ENCODE measurements around the gene ZNF41.

ZNF41 gene

GRCh38 chrX:47489507-47490275, 6.7 kb upstream of the ZNF41 start:
- no CpG with 5 or more reads among the region's 6 CpGs for WGBS (ENCODE audit: insufficient coverage, insufficient read length)
- H3K4me1 ChIP-seq (ENCODE audit: control insufficient read depth, insufficient read depth, low read length) = no peaks in the 10 kb centered on the region
- no peaks in the 10 kb centered on the region for H3K36me3 ChIP-seq (ENCODE audit: control insufficient read depth, insufficient read depth, low read length)
- H3K27me3 ChIP-seq (ENCODE audit: control insufficient read depth, insufficient read depth, low read length) = no peaks in the 10 kb centered on the region
- no peak overlapping the region for H3K27ac ChIP-seq (ENCODE audit: low read length)
- no peak overlapping the region for H3K4me3 ChIP-seq (ENCODE audit: low read length)
- H3K9me3 ChIP-seq (ENCODE audit: control insufficient read depth, insufficient read depth, low read length) = no peaks in the 10 kb centered on the region
- DNase-seq (ENCODE audit: low read depth, low spot score) = no peak

GRCh38 chrX:47484885-47485284, 1.9 kb upstream of the ZNF41 start:
- H3K9me3 ChIP-seq (ENCODE audit: control insufficient read depth, insufficient read depth, low read length) = no peaks in the 10 kb centered on the region
- H3K27ac ChIP-seq (ENCODE audit: low read length) = no peak overlapping the region
- H3K27me3 ChIP-seq (ENCODE audit: control insufficient read depth, insufficient read depth, low read length) = no peaks in the 10 kb centered on the region
- H3K36me3 ChIP-seq (ENCODE audit: control insufficient read depth, insufficient read depth, low read length) = no peaks in the 10 kb centered on the region
- H3K4me1 ChIP-seq (ENCODE audit: control insufficient read depth, insufficient read depth, low read length) = no peaks in the 10 kb centered on the region
- WGBS (ENCODE audit: insufficient coverage, insufficient read length) = no CpG with 5 or more reads among the region's 2 CpGs
- DNase-seq (ENCODE audit: low read depth, low spot score) = no peak
- no peak overlapping the region for H3K4me3 ChIP-seq (ENCODE audit: low read length)

DNA sequence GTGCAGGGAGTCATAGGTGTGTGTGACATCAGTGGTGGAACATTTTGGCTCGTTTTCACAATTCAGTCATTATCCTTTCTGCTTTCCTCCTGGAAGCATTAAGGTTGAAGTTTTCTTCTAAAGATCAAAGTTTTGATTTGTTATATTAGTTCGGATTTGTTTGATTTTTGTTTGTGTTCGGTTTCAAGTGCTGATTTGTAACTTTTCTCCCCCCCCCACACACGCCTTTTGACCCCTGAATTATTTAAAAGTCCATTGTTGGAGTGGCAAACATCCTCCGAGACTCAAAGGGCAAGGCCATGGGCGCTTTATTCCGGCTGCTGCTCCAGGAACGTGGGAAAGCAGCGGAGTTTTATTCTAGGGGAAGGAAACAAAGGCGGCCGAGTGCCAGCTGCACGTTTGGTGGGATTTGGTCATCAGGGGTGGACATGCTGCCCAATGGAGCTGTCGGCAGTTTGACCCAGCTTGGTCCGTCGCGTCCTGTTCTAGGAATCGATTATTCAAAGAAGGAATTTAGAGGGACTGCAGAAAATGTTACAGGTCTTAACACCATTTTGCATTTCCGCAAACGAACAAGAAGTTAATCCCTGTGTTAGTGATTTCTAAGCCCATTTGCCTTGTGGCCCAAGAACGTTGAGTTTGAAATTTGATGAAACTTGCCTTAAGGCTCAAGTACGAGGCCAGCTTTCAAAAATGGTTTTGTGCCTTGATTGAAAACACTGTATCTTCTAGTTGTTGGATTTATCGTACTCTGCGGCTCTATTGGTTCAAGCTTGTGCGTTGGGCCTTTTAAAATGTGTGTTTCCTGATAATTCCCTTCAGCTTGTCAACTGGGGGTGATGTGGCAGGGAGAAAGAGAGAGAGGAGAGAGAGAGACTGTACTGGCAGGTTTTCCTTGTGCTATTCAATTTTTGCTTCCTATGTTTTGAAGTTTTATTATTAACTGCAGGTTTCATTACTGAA, 565 bp upstream of the ZNF41 start:
- Histone ChIP-seq H3K9me3 (ENCODE audit: control insufficient read depth, insufficient read depth, low read length) (no peaks in the 10 kb centered on the region), H3K27ac (ENCODE audit: low read length) (no peak overlapping the region), H3K36me3 (ENCODE audit: control insufficient read depth, insufficient read depth, low read length) (no peaks in the 10 kb centered on the region), H3K4me3 (ENCODE audit: low read length) (peak overlapping the region; percentile 72; the same call in 1 of the 2 replicates), H3K27me3 (ENCODE audit: control insufficient read depth, insufficient read depth, low read length) (no peaks in the 10 kb centered on the region), H3K4me1 (ENCODE audit: control insufficient read depth, insufficient read depth, low read length) (no peaks in the 10 kb centered on the region)
- no peak for DNase-seq (ENCODE audit: low read depth, low spot score)
- WGBS (ENCODE audit: insufficient coverage, insufficient read length) = no CpG with 5 or more reads among the region's 24 CpGs

DNA sequence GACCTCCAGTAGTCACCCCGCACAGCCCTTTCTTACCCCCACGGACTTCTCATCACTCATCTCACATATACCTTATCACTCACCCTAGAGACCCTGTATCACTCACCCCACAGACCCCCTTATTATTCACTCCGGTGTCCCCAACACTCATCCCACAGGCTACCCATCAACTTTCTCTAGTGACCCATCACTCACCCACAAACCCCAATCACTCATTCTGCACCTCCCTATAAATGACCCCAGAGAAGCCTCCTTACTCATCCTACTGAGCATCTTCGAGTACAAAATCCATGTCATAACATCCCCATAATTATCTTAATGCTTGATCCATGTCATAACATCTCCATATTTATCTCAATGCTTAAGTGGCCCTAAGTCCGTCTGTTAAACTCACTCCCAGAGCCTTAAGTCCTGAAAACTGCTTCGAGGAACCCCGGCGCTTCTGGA, 934 bp downstream of the ZNF41 start:
- Histone ChIP-seq H3K36me3 (ENCODE audit: control insufficient read depth, insufficient read depth, low read length) (no peaks in the 10 kb centered on the region), H3K9me3 (ENCODE audit: control insufficient read depth, insufficient read depth, low read length) (no peaks in the 10 kb centered on the region), H3K4me3 (ENCODE audit: low read length) (peak overlapping the region; percentile 72; the same call in 1 of the 2 replicates), H3K27ac (ENCODE audit: low read length) (no peak overlapping the region), H3K27me3 (ENCODE audit: control insufficient read depth, insufficient read depth, low read length) (no peaks in the 10 kb centered on the region), H3K4me1 (ENCODE audit: control insufficient read depth, insufficient read depth, low read length) (no peaks in the 10 kb centered on the region)
- DNase-seq (ENCODE audit: low read depth, low spot score) = no peak
- 100% methylated on average over 2 of the region's 8 CpGs for WGBS (ENCODE audit: insufficient coverage, insufficient read length)

- H3K4me3 ChIP-seq (ENCODE audit: low read length) = no peak overlapping the region
Measured at GRCh38 chrX:47481160-47481559, 1.9 kb downstream of the ZNF41 start.

GRCh38 chrX:47480576-47480975, 2.4 kb downstream of the ZNF41 start:
- Histone ChIP-seq H3K36me3 (ENCODE audit: control insufficient read depth, insufficient read depth, low read length) (no peaks in the 10 kb centered on the region), H3K27ac (ENCODE audit: low read length) (no peak overlapping the region), H3K4me1 (ENCODE audit: control insufficient read depth, insufficient read depth, low read length) (no peaks in the 10 kb centered on the region), H3K4me3 (ENCODE audit: low read length) (no peak overlapping the region), H3K9me3 (ENCODE audit: control insufficient read depth, insufficient read depth, low read length) (no peaks in the 10 kb centered on the region), H3K27me3 (ENCODE audit: control insufficient read depth, insufficient read depth, low read length) (no peaks in the 10 kb centered on the region)
- WGBS (ENCODE audit: insufficient coverage, insufficient read length) = no CpG with 5 or more reads among the region's 2 CpGs
- no peak for DNase-seq (ENCODE audit: low read depth, low spot score)

More at GRCh38 chrX:47481160-47481559, 1.9 kb downstream of the ZNF41 start:
- no peaks in the 10 kb centered on the region for H3K36me3 ChIP-seq (ENCODE audit: control insufficient read depth, insufficient read depth, low read length)
- H3K27me3 ChIP-seq (ENCODE audit: control insufficient read depth, insufficient read depth, low read length) = no peaks in the 10 kb centered on the region
- no peak overlapping the region for H3K27ac ChIP-seq (ENCODE audit: low read length)
- no peaks in the 10 kb centered on the region for H3K9me3 ChIP-seq (ENCODE audit: control insufficient read depth, insufficient read depth, low read length)
- no peak for DNase-seq (ENCODE audit: low read depth, low spot score)
- no CpG with 5 or more reads among the region's 2 CpGs for WGBS (ENCODE audit: insufficient coverage, insufficient read length)
- no peaks in the 10 kb centered on the region for H3K4me1 ChIP-seq (ENCODE audit: control insufficient read depth, insufficient read depth, low read length)

DNA sequence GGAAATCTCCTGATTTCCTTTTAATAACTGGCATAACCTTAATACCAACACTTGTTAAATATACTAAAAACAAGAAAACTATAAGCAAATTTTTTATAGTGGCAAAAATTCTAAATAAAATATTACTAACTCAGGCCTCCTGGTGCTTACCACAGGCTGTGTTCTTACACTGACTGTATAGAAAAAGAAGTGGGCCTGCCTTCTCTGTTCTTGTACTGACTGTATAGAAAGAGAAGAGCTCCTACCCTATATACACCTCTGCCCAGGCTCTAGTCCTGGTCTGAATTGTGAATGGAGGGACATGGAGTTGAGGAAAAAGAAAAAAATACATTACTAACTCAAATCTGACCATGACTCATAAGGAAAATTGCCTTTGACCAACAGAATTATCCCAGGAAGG, 7.5 kb downstream of the ZNF41 start:
- no peak overlapping the region for H3K27ac ChIP-seq (ENCODE audit: low read length)
- H3K27me3 ChIP-seq (ENCODE audit: control insufficient read depth, insufficient read depth, low read length) = no peaks in the 10 kb centered on the region
- DNase-seq (ENCODE audit: low read depth, low spot score) = no peak
- H3K36me3 ChIP-seq (ENCODE audit: control insufficient read depth, insufficient read depth, low read length) = no peaks in the 10 kb centered on the region
- no peak overlapping the region for H3K4me3 ChIP-seq (ENCODE audit: low read length)
- no peaks in the 10 kb centered on the region for H3K4me1 ChIP-seq (ENCODE audit: control insufficient read depth, insufficient read depth, low read length)
- no peaks in the 10 kb centered on the region for H3K9me3 ChIP-seq (ENCODE audit: control insufficient read depth, insufficient read depth, low read length)

GRCh38 chrX:47467106-47467505, 15.9 kb downstream of the ZNF41 start:
- H3K27me3 ChIP-seq (ENCODE audit: control insufficient read depth, insufficient read depth, low read length) = no peaks in the 10 kb centered on the region
- no peak for DNase-seq (ENCODE audit: low read depth, low spot score)
- H3K36me3 ChIP-seq (ENCODE audit: control insufficient read depth, insufficient read depth, low read length) = peaks cover 3% of the 10 kb centered on the region; the same call in 1 of the 2 replicates
- no CpG with 5 or more reads among the region's 5 CpGs for WGBS (ENCODE audit: insufficient coverage, insufficient read length)
- no peak overlapping the region for H3K4me3 ChIP-seq (ENCODE audit: low read length)
- H3K4me1 ChIP-seq (ENCODE audit: control insufficient read depth, insufficient read depth, low read length) = no peaks in the 10 kb centered on the region
- no peaks in the 10 kb centered on the region for H3K9me3 ChIP-seq (ENCODE audit: control insufficient read depth, insufficient read depth, low read length)
- H3K27ac ChIP-seq (ENCODE audit: low read length) = no peak overlapping the region

GRCh38 chrX:47460561-47460960, 22.5 kb downstream of the ZNF41 start:
- Histone ChIP-seq H3K27me3 (ENCODE audit: control insufficient read depth, insufficient read depth, low read length) (no peaks in the 10 kb centered on the region), H3K27ac (ENCODE audit: low read length) (no peak overlapping the region), H3K4me3 (ENCODE audit: low read length) (no peak overlapping the region), H3K9me3 (ENCODE audit: control insufficient read depth, insufficient read depth, low read length) (no peaks in the 10 kb centered on the region), H3K4me1 (ENCODE audit: control insufficient read depth, insufficient read depth, low read length) (no peaks in the 10 kb centered on the region), H3K36me3 (ENCODE audit: control insufficient read depth, insufficient read depth, low read length) (no peaks in the 10 kb centered on the region)
- DNase-seq (ENCODE audit: low read depth, low spot score) = no peak
- no CpG with 5 or more reads among the region's 1 CpG for WGBS (ENCODE audit: insufficient coverage, insufficient read length)

DNA sequence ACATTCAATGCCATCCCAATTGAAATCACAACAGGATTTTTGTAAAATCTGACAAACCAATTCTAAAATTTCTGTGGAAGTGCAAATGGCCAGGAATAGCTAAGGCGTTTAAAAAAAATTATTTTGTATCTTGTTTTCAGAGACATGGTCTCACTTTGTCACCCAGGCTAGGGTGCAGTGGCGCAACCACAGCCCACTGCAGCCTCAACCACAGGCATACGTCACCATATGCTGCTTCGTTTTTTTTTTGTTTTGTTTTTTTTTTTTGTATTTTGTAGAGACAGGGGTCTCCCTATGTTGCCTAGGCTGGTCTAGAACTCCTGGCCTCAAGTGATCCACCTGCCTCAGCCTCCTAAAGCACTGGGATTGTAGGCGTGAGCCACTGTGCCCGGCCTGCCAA, 24.5 kb downstream of the ZNF41 start:
- Histone ChIP-seq H3K9me3 (ENCODE audit: control insufficient read depth, insufficient read depth, low read length) (no peaks in the 10 kb centered on the region), H3K27ac (ENCODE audit: low read length) (no peak overlapping the region), H3K36me3 (ENCODE audit: control insufficient read depth, insufficient read depth, low read length) (no peaks in the 10 kb centered on the region), H3K4me1 (ENCODE audit: control insufficient read depth, insufficient read depth, low read length) (no peaks in the 10 kb centered on the region), H3K27me3 (ENCODE audit: control insufficient read depth, insufficient read depth, low read length) (no peaks in the 10 kb centered on the region), H3K4me3 (ENCODE audit: low read length) (no peak overlapping the region)
- no CpG with 5 or more reads among the region's 6 CpGs for WGBS (ENCODE audit: insufficient coverage, insufficient read length)
- no peak for DNase-seq (ENCODE audit: low read depth, low spot score)

Data from iPS DF 6.9 (cell line).